GM21737 (cell line): ENCODE results near the gene INPP5E.
A peak's percentile ranks its signal among the peaks of the same experiment; 100 is the strongest.

Experiments
- ATAC-seq: cut with Tn5 transposase; IDR thresholded peaks from one replicate; pipeline ENCODE4 v1.9.1; 2021; ENCODE audit warnings: mild to moderate bottlenecking, moderate library complexity; ENCODE audit not compliant: unreplicated experiment

The INPP5E gene, protein sequence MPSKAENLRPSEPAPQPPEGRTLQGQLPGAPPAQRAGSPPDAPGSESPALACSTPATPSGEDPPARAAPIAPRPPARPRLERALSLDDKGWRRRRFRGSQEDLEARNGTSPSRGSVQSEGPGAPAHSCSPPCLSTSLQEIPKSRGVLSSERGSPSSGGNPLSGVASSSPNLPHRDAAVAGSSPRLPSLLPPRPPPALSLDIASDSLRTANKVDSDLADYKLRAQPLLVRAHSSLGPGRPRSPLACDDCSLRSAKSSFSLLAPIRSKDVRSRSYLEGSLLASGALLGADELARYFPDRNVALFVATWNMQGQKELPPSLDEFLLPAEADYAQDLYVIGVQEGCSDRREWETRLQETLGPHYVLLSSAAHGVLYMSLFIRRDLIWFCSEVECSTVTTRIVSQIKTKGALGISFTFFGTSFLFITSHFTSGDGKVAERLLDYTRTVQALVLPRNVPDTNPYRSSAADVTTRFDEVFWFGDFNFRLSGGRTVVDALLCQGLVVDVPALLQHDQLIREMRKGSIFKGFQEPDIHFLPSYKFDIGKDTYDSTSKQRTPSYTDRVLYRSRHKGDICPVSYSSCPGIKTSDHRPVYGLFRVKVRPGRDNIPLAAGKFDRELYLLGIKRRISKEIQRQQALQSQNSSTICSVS

DNA sequence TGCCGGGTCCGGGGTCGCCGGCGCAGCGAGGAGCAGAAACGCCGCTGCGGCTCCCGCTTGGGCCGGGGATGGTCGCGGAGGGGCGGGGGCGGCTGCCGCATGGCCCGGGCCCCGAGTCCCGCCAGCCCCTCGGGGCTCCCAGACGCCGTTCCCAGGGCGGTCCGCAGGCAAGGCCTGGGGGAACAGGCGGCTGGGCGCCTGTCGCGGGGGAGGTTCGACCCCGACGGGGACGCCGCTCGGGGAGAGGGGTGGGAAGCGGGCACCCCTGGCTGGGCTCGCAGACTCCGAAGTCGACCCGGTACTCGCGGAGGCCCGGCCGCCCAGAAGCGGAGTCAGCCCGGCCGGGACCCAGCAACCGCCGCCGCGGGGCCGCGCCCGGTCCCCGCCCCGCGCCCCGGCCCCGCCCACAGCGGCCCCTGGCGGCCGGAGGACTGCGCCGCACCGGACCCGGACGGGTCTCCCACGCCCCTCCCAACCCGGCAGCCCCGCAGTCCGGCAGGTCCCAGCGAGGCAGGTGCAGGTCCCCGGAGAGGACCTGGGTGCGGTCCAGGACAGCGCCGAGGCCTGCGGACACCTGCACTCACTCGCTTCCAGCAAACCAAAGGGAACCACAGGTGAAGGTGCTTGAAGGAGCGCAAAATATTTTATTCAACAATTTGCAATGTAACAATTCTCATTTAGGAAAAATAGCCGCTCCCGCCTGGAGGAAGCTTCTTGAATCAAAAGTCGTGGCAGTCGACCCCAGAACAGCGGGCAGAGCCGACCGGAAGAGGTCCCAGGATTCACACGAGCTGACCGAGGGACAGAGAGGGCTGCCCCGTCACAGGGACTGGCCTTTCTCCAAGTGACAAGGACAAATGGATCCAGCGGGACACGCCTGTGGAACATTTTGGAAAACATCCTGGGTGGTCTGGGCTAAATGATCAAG, at the start of gene INPP5E:
INPP5E (minus strand) TSS at position 365 of the 928 bp plus-strand sequence. CDS start 426 bp downstream, outside the sequence.
- peak; percentile 73 for ATAC-seq

DNA sequence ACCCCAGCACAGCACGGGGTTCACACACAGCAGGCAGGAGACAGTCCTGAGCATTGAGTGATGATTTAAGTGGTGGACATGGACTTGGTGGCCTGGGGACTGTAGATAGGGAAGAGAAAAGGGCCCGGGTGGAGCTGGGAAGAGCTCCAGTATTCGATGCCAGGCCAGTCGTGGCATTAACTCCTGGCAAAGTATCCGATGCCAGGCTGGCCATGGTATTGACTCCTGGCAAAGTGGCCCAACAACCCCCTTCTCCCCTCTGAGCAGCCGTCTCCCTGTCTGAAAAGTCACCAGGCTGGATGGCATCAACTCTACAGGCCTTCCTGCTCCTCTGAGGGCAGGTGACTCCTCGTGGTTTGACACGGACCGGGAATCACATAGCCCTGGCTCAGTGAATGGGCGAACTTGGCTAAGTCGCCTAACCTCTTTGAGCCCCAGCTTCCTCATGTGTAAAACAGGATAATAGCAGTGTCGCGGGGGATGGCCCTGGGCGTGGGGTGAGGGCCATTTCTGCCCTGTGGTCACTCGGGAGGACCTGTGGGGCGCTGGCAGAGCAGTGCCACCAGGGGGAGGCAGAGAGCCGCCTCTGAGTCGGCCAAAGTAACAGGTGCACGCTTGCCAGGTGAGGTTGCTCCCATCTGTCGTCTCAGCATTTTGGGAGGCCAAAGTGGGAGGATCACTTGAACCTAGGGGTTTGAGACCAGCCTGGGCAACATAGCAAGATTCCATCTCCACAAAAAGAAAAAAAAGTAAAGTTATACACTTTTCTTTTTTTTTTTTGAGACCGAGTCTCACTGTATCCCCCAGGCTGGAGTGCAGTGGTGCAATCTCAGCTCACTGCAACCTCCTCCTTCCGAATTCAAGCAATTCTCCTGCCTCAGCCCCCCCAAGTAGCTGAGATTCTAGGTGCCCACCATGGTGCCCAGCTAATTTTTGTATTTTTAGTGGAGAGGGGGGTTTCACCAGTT, 48.9 kb upstream of the INPP5E start:
- no peak for ATAC-seq

DNA sequence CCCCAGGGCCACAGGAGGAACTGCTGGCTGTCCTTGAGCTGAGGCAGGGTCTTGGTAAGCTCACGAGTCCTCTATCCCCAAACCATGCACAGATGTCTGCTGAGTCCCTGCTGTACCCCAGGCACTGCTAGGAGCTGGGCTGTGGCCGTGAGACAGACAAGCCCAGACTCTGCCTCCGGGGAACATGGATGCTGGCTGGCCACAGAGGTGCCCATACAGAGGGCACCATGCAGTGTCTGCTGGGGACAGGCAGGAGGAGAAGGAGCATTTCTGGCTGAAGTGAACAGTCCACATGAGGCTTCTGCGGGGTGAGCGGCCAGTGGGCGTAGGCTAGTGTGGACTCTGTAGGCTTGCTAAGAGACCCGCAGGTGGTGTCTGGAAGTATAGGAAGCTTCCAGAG, 48.0 kb upstream of the INPP5E start:
- ATAC-seq: no peak

DNA sequence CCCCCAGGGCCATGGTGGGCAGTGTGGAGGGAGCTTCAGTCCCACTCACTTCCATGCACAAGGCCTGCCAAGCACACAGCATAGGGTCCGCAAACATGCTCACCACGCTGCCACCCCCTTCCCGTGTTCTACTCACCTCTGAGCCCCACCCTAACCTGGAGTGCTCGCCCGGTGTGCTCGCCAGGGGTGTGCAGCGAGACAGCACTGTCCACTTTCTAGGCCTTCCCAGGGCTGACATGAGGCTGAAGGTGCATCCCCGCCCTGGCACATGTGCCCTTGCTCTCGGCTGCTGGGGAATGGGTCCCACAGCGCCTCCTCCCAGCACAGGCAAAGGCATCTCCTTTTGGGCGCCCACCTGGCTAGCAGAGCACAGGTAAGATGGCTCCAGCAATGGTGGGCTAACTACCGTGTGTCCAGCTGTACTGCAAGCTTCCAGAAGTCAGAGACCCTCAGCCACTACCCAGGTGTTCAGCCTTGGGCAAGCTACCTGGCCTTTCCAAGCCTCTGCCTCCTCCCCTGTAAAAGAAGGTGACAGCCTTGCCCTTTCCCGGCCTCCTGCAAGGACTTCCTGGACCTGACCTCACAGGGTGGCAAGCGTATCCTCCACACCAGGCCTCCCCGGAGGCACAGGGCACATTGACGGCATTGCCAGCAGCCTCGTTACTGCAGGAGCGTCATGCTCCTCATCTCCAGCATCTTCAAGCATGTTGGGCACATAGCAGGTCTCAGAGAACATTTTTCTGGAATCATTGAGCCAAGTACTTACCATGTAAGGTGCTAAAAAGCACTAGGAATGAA, 47.4 kb upstream of the INPP5E start:
- ATAC-seq: no peak

DNA sequence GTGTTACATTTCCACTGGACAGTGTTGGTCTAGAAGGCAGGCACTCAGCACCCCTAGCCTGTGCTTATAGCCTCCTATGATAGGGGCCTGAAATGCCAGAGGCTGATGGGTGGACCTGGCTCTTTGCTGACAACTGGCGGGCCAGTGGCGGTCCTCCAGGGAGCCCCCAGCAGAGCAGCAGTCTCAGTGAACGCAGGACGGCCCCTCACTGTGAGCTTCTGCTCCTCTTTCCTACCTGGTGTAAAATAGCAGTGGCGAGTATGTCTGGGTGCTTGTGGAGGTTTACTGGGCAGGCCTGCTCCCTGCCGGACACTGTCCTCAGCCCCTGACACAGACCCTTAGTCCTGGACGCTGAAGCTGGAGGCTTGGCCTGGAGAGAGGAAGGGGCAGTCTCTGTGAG, 46.5 kb upstream of the INPP5E start:
- ATAC-seq: no peak

DNA sequence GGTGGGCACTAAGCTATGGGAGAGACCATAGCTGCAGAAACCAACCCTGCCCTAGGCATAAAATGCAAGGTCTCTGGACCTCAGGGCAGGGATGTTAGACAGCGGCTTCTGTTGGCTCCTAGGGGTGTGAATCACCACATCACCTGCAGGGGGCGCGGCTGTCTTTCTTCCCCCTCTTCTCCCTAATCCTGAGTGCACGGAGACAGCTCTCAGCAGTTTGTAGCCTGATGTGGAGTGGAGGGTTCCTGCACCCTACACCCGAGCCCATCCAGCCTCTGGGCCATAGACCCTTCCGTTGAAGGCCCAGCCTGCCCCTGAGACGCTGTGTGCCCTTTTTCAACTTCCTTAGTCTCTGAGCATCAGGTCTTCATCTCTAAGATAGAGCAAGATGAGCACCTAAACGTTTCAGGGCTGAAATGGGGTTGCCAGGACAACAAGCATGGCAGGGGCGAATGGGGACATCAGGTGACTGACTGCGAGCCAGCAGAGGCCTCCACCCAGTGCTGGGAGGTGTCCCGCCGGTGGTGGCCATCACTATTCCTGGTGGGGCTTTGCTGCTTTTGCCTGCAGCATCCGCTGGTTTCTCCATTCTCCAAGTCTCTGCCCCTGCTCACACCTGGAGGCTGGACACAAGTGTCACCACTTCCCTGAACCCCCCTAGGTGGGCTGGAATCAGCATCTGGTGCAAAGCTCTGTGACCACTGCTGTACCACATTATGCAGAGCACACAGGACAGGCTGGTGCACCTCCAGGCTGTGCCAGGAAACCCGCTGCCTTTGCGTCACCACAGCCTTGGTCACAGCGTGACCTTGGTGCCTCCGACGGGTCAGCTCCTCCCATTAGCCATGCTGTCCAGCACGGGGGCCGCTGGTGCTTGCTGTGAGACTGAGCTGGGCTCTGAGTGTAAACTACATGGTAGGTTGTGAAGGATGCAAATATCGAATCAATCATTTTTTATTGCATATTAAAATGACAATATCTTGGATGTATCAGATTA, 45.7 kb upstream of the INPP5E start:
- no peak for ATAC-seq

DNA sequence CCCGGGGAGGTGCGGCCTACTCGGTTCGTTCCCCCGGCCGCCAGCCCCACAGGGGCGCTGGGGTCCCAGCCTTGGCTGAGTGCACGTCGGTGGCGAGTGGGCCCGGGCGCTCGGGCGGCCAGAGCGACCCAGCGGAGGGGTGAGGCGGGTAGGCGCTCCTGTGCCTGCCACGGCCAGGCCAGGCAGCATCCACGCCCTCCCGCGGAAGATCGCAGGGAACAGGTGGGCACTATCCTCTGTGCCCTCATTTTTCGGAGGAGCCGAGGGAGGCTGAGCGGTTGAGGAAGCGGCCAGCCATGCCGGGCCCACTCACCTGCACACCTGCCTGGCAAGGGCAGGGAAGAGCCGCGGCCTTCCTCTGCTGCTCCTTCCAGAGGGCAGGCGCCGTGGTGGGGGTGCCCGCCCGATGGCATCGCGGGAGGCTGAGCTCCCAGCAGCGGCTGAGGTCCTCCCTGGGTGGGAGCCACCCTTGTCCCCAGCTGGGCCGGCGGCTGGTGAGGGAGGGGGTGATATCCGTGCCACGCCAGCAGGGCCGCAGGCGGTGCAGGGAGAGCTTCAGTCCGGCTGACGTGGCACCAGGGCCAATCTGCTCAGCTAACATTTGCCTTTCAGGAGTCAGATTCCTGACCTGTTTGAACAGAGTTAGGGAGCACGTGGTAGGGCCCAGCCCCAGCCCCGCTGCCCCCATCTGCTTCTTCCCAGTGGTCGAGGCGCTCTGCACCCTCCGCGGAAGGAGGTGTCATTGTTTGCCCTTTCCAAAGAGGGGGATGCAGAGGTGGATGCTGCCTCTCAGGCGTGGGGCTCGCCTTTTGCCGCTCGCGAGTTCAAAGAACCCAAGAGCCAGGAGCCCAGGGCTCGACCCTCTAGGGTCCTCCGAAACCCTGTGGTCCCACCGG, 44.8 kb upstream of the INPP5E start:
- ATAC-seq: no peak

DNA sequence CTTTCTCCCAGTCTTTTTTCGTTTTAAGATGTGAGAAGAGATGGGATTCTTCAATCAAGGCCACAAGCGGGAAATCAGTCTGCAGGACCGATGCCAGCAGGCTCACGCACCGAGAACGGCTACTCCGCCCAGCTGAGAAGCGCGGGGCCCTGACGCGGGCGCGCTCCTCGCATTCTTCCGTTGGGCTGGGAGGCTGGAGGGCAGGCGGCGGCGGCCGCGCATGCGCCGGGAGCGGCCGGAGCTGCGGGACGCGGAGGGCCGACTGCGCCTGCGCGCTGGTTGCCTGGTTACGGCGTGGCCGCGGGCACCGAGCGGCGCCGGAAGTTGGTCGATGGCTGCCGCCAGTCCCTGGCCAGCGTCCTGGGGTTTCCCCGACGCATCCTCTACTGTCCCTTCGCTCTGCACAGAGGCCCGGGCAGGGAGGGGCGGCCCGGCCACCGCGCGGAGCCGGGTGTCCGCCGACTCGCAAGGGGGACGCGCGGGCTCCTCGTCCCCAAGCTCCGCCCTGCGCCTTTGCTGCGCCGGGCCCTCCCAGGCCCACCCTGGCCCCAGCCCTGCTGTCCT, 44.0 kb upstream of the INPP5E start:
- ATAC-seq: peak; percentile 48

DNA sequence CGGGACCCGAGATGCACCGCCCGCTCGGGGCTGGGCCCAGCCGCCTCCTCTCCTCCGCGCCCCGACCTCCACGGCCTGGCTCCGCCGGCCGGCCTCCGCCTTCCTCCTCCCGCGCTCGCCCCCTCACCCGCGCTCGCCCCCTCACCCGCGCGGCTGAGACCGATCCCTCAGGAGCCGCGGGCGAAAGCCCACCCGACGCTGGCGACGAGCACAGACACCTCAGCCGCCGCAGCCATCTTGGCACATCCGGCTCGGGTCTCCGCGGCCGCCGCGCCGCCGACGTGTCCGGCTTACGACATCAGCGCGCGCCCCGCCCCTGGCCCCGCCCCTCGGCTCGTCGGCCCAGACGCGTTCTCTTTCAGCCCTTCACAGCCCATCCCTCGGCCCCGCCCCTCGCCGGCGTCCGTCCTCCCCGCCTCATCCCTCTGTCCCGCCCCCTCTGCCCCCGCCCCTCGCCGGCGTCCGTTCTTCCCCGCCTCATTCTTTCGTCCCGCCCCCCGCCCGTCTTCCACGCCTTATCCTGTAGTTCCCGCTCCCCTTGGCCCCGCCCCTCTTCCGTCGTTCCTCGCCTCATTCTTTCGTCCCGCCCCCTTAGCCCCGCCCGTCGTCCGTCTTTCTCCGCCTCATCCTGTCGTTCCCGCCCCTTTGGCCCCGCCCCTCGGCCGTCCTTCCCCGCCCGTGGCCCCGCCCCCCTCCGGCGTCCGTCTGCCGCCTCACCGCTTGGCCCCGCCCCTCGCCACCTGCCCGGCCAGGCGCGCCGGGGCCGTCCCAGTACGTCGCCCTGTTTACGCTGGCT, 43.3 kb upstream of the INPP5E start, which contains the start of gene SEC16A:
SEC16A (minus strand) TSS at position 248 of the 796 bp plus-strand sequence. CDS start 5,425 bp downstream, outside the sequence.
- peak; percentile 53 for ATAC-seq

DNA sequence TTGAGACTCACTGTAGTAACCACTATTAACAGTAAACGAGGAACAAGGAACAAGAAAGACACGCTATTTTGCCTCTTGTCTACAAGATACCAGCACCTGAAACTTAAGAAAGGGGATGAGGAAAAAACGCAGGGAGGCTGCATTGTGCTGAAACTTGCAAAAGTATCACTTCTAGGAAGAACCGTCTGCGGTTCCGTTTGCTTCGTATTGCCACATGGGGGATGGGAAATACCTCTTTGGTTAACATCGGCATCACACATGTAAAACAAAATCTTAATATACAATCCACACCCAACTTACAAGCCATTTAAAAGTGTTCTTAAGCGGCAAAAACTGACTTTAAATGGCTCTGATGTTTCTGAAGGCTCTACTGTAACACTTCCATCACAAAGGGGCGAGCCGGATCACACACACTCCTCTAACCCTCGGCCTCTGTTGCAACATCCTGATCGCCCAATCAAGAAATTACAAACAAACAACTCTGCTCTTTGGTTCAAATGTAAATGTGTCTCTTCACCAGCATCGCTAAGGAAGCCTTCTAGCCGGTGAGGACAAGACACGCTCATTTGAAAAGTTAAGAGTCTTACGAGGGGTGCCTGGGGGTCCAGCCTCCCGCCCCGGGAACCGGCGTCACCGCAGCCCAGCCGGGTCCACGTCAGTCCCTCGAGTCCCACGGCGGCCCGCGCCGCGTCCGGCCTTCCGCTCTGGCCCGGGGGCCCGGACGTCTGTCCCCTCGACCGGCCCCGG, 42.6 kb upstream of the INPP5E start:
- ATAC-seq: no peak

DNA sequence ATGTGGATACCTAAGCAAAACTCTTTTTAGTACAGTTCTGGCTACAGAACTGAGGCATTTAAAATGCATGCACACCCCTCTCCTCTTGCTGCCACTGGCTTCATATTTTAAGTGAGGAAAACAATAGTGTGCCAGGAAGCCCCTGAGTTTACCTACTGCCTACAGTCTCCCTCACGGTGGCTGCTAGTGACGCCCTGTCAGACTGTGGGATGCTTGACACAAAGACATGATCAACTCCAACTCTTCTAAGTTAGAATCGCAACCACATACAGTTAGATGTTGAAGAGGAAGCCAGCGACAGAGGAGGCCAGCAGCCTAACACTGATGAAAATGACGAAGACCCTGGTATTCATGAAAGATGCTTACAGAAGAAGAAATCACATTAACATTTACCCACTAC, 41.9 kb upstream of the INPP5E start:
- no peak for ATAC-seq

DNA sequence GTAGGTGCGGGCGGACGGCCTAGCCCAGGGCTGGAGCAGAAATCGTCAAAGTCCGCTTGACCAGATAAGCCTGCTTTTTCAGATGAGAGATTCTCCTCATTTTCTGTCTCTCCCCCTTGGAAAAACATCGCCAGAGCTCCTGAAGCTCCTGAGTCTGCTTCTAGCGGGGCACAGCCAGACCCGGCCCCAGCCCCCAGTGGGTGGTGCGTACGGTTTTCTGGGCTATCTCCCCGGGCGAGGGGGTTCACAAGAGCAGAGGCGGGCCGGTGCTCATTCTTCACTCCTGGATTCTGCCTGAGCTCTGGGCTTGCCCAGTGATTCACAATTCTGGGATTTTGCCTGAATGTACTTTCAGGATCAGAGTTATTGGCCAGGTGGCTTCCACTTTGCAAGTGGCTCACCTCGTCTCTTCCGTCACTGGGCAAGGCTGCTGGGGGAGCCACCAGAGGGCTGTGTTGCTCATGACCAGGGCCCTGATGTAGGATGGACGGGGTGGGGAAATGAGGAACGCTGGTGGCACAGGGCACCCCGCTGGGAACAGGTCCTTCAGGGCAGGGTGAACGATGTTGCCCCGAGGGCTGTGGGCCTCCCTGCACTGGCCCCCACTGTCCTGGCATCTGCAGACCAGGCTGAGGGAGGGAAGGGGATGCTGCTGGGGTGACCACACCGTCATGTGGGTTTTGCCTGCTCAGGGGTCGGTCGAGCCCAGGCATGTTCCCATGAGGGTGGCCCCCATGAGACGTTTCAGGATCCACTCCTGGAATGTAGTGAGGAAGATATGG, 36.9 kb upstream of the INPP5E start:
- ATAC-seq: no peak

DNA sequence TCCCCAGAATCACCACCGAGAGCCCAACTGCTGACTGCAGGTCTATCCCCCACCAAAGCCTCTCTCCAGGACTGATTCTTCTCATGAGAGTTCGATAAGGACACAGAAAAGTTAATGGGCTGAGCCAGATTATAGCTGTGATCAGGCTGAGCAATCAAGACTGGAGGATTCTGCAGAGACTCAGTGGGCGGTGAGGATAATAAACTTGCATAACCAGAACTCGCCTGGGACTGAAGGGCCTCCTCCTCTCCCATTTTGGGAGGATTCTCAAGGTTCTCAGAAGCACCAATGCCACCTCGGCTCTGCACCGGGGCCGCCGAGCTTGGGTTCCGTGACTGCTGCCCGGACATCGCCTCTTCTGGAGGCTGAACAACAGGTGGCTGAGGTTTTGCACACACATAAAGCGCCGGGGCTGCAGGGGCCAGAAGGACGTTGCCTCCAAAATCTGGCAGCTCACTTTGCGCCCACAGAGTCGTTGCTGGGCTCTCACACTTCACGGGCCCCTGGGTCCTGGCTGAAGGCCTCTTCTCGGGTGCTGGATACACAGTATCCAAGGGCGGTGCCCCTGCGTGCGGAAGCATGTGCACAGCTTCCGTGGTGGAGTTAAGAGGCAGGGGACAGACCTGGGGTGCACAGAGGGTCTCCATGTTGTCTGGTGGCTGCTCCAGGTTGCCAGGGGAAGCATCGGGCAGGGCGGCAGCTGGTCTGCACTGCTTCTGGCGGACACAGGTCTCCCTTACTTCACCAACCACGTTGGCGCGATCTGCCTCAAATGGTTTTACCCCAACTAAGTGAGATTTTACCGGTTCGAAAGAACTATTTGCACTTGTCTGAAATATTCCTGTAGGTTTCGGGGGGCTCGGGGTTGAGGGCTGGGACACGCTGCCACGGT, 35.6 kb upstream of the INPP5E start:
- no peak for ATAC-seq
